ENCODE results near the gene BEX3. TPM values are rescaled to one million over a fixed set of nuclear protein-coding genes. Genes with fewer than 3 reads are reported as not detected.
A peak's percentile ranks its signal among the peaks of the same experiment; 100 is the strongest.
"Not testable (repeated sequence)": the region's sequence is repeated elsewhere in the genome, so short reads cannot be mapped to it uniquely, and the experiment has no call there.

Gene BEX3
- total and polyA plus RNA-seq, 4 donors = 276 to 830 (median 656) TPM

- WGBS (ENCODE audit: insufficient coverage) = 57% methylated on average over 1 of the region's 2 CpGs
- Histone ChIP-seq H3K4me1 (ENCODE audit: control insufficient read depth, insufficient read depth, low read length) (peaks cover 4% of the 10 kb centered on the region), H3K9me3 (ENCODE audit: control insufficient read depth, insufficient read depth, low read length) (no peaks in the 10 kb centered on the region), H3K27ac (ENCODE audit: low read depth, low read length) (no peak overlapping the region), H3K4me3 (ENCODE audit: low read depth, low read length) (no peak overlapping the region), H3K27me3 (ENCODE audit: control insufficient read depth, insufficient read depth, low read length) (peaks cover 6% of the 10 kb centered on the region), H3K36me3 (ENCODE audit: control insufficient read depth, insufficient read depth, low read length) (no peaks in the 10 kb centered on the region)
- DNase-seq (ENCODE audit: low read depth in 4 of 6, low spot score in 6 of 6) = no peak
Measured at GRCh38 chrX:103372886-103373285, 3.5 kb upstream of the BEX3 start.

- Histone ChIP-seq H3K9me3 (ENCODE audit: control insufficient read depth, insufficient read depth, low read length) (no peaks in the 10 kb centered on the region), H3K27me3 (ENCODE audit: control insufficient read depth, insufficient read depth, low read length) (peaks cover 5% of the 10 kb centered on the region), H3K36me3 (ENCODE audit: control insufficient read depth, insufficient read depth, low read length) (no peaks in the 10 kb centered on the region), H3K4me1 (ENCODE audit: control insufficient read depth, insufficient read depth, low read length) (peaks cover 4% of the 10 kb centered on the region), H3K27ac (ENCODE audit: low read depth, low read length) (no peak overlapping the region), H3K4me3 (ENCODE audit: low read depth, low read length) (no peak overlapping the region)
- no CpG with 5 or more reads among the region's 3 CpGs for WGBS (ENCODE audit: insufficient coverage)
- no peak for DNase-seq (ENCODE audit: low read depth in 4 of 6, low spot score in 6 of 6)
Measured at GRCh38 chrX:103373581-103373980, 2.8 kb upstream of the BEX3 start.

- H3K9me3 ChIP-seq (ENCODE audit: control insufficient read depth, insufficient read depth, low read length) = no peaks in the 10 kb centered on the region
- no peaks in the 10 kb centered on the region for H3K36me3 ChIP-seq (ENCODE audit: control insufficient read depth, insufficient read depth, low read length)
- H3K4me3 ChIP-seq (ENCODE audit: low read depth, low read length) = peak overlapping the region; percentile 73
- WGBS (ENCODE audit: insufficient coverage) = no CpG with 5 or more reads among the region's 19 CpGs
- peaks cover 4% of the 10 kb centered on the region for H3K4me1 ChIP-seq (ENCODE audit: control insufficient read depth, insufficient read depth, low read length)
- H3K27me3 ChIP-seq (ENCODE audit: control insufficient read depth, insufficient read depth, low read length) = peaks cover 3% of the 10 kb centered on the region
- peak in 3 of 6 donors; percentile 44 to 88 (median 86) for DNase-seq (ENCODE audit: low read depth in 4 of 6, low spot score in 6 of 6)
- H3K27ac ChIP-seq (ENCODE audit: low read depth, low read length) = peak overlapping the region; percentile 93
Measured at GRCh38 chrX:103376979-103377324, 614 bp downstream of the BEX3 start.

DNA sequence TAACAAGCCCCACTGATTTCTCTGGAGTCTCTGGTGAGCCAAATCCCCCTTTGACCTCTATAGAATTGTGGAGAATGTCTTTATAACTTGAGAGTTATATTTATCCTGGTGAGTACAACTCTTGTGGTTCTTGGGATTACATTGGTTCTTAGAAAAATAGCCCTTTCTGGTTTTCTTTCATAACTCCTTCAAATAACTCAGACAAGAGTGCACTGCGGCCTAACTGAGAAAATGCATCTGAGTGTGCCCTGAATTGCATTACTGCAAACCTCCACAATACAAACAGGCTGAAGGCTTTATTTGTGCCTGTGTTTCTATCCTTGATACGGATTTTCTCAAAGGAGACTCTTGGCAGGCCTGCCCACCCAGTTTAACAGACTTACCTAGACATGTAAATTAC, 2.7 kb downstream of the BEX3 start:
- no peaks in the 10 kb centered on the region for H3K36me3 ChIP-seq (ENCODE audit: control insufficient read depth, insufficient read depth, low read length)
- no peaks in the 10 kb centered on the region for H3K9me3 ChIP-seq (ENCODE audit: control insufficient read depth, insufficient read depth, low read length)
- peaks cover 4% of the 10 kb centered on the region for H3K4me1 ChIP-seq (ENCODE audit: control insufficient read depth, insufficient read depth, low read length)
- no peak overlapping the region for H3K27ac ChIP-seq (ENCODE audit: low read depth, low read length)
- H3K4me3 ChIP-seq (ENCODE audit: low read depth, low read length) = no peak overlapping the region
- H3K27me3 ChIP-seq (ENCODE audit: control insufficient read depth, insufficient read depth, low read length) = peaks cover 3% of the 10 kb centered on the region
- no CpG with 5 or more reads among the region's 2 CpGs for WGBS (ENCODE audit: insufficient coverage)
- DNase-seq (ENCODE audit: low read depth in 4 of 6, low spot score in 6 of 6) = no peak

- H3K36me3 ChIP-seq (ENCODE audit: control insufficient read depth, insufficient read depth, low read length) = no peaks in the 10 kb centered on the region
- H3K27me3 ChIP-seq (ENCODE audit: control insufficient read depth, insufficient read depth, low read length) = peaks cover 3% of the 10 kb centered on the region
- H3K4me1 ChIP-seq (ENCODE audit: control insufficient read depth, insufficient read depth, low read length) = no peaks in the 10 kb centered on the region
- WGBS (ENCODE audit: insufficient coverage) = 86% methylated on average over 1 of the region's 1 CpG
- no peak for DNase-seq (ENCODE audit: low read depth in 4 of 6, low spot score in 6 of 6)
- no peak overlapping the region for H3K27ac ChIP-seq (ENCODE audit: low read depth, low read length)
- no peak overlapping the region for H3K4me3 ChIP-seq (ENCODE audit: low read depth, low read length)
- no peaks in the 10 kb centered on the region for H3K9me3 ChIP-seq (ENCODE audit: control insufficient read depth, insufficient read depth, low read length)
Measured at GRCh38 chrX:103382877-103383276, 6.5 kb downstream of the BEX3 start.

DNA sequence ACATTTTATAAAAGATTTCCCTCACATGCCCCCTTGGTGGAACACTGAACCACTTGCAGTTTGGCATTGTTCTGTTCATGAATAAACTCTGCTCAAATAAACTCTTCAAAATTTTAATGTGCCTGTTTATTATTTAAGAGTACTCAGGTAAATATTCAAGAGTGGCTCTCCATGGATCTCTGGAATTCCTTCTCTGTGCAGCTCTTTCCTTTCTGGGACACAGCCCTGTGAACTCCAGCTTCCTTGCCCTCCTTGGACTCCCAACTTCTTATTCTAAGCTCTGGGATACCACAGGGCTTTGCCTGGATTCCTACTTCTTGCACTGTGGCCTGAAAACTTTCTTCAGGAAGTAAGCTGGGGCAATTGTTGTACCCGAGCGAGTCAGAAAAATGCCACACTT, 8.3 kb downstream of the BEX3 start:
- 58% methylated on average over 2 of the region's 2 CpGs for WGBS (ENCODE audit: insufficient coverage)
- H3K4me3 ChIP-seq (ENCODE audit: low read depth, low read length) = no peak overlapping the region
- no peaks in the 10 kb centered on the region for H3K36me3 ChIP-seq (ENCODE audit: control insufficient read depth, insufficient read depth, low read length)
- no peaks in the 10 kb centered on the region for H3K4me1 ChIP-seq (ENCODE audit: control insufficient read depth, insufficient read depth, low read length)
- H3K9me3 ChIP-seq (ENCODE audit: control insufficient read depth, insufficient read depth, low read length) = no peaks in the 10 kb centered on the region
- H3K27me3 ChIP-seq (ENCODE audit: control insufficient read depth, insufficient read depth, low read length) = peaks cover 3% of the 10 kb centered on the region
- no peak overlapping the region for H3K27ac ChIP-seq (ENCODE audit: low read depth, low read length)
- no peak for DNase-seq (ENCODE audit: low read depth in 4 of 6, low spot score in 6 of 6)

- H3K27ac ChIP-seq (ENCODE audit: low read depth, low read length); H3K9me3 ChIP-seq (ENCODE audit: control insufficient read depth, insufficient read depth, low read length); H3K4me3 ChIP-seq (ENCODE audit: low read depth, low read length); H3K36me3 ChIP-seq (ENCODE audit: control insufficient read depth, insufficient read depth, low read length); H3K4me1 ChIP-seq (ENCODE audit: control insufficient read depth, insufficient read depth, low read length); DNase-seq (ENCODE audit: low read depth in 4 of 6, low spot score in 6 of 6); H3K27me3 ChIP-seq (ENCODE audit: control insufficient read depth, insufficient read depth, low read length): not testable (repeated sequence)
- WGBS (ENCODE audit: insufficient coverage) = no CpG with 5 or more reads among the region's 5 CpGs
Measured at GRCh38 chrX:103385283-103385830, 9.0 kb downstream of the BEX3 start.

GRCh38 chrX:103386332-103386731, 10.0 kb downstream of the BEX3 start:
- no CpG with 5 or more reads among the region's 2 CpGs for WGBS (ENCODE audit: insufficient coverage)
- no peaks in the 10 kb centered on the region for H3K9me3 ChIP-seq (ENCODE audit: control insufficient read depth, insufficient read depth, low read length)
- no peaks in the 10 kb centered on the region for H3K4me1 ChIP-seq (ENCODE audit: control insufficient read depth, insufficient read depth, low read length)
- peaks cover 3% of the 10 kb centered on the region for H3K27me3 ChIP-seq (ENCODE audit: control insufficient read depth, insufficient read depth, low read length)
- H3K36me3 ChIP-seq (ENCODE audit: control insufficient read depth, insufficient read depth, low read length) = no peaks in the 10 kb centered on the region
- no peak overlapping the region for H3K27ac ChIP-seq (ENCODE audit: low read depth, low read length)
- DNase-seq (ENCODE audit: low read depth in 4 of 6, low spot score in 6 of 6) = no peak
- H3K4me3 ChIP-seq (ENCODE audit: low read depth, low read length) = no peak overlapping the region

DNA sequence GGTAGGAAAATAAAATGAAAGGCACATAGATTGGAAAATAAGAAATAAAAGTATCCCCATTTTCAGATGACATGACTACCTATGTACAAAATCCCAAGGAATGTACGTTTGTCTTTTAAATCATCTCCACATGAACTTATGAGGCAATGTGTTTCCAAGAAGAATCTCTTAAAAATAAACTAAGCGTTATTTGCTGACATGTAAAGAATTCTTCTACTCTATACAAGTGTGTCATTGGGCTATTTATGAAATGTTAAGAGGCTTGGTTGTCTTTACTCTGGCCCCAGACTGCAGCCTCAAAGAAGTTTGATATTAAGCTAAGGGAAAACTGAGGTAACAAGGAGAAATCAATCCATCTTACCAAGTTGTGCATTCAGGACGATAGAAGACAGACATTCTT, 17.1 kb downstream of the BEX3 start:
- Histone ChIP-seq H3K27me3 (ENCODE audit: control insufficient read depth, insufficient read depth, low read length) (no peaks in the 10 kb centered on the region), H3K4me3 (ENCODE audit: low read depth, low read length) (no peak overlapping the region), H3K36me3 (ENCODE audit: control insufficient read depth, insufficient read depth, low read length) (no peaks in the 10 kb centered on the region), H3K4me1 (ENCODE audit: control insufficient read depth, insufficient read depth, low read length) (no peaks in the 10 kb centered on the region), H3K9me3 (ENCODE audit: control insufficient read depth, insufficient read depth, low read length) (no peaks in the 10 kb centered on the region), H3K27ac (ENCODE audit: low read depth, low read length) (no peak overlapping the region)
- DNase-seq (ENCODE audit: low read depth in 4 of 6, low spot score in 6 of 6) = no peak
- 100% methylated on average over 1 of the region's 3 CpGs for WGBS (ENCODE audit: insufficient coverage)

- no peak for DNase-seq (ENCODE audit: low read depth in 4 of 6, low spot score in 6 of 6)
- no peak overlapping the region for H3K4me3 ChIP-seq (ENCODE audit: low read depth, low read length)
- H3K36me3 ChIP-seq (ENCODE audit: control insufficient read depth, insufficient read depth, low read length) = no peaks in the 10 kb centered on the region
- H3K9me3 ChIP-seq (ENCODE audit: control insufficient read depth, insufficient read depth, low read length) = no peaks in the 10 kb centered on the region
- H3K4me1 ChIP-seq (ENCODE audit: control insufficient read depth, insufficient read depth, low read length) = no peaks in the 10 kb centered on the region
- peaks cover 6% of the 10 kb centered on the region for H3K27me3 ChIP-seq (ENCODE audit: control insufficient read depth, insufficient read depth, low read length)
- no peak overlapping the region for H3K27ac ChIP-seq (ENCODE audit: low read depth, low read length)
- WGBS (ENCODE audit: insufficient coverage) = no CpG with 5 or more reads among the region's 5 CpGs
Measured at GRCh38 chrX:103396186-103396585, 19.8 kb downstream of the BEX3 start.

Data from spinal cord (tissue), 10 donors.